GM18907 (cell line): ENCODE measurements around the gene FAM9C.
"Not testable (repeated sequence)": the region's sequence is repeated elsewhere in the genome, so short reads cannot be mapped to it uniquely, and the experiment has no call there.

Source experiments
- ATAC-seq: cut with Tn5 transposase; IDR thresholded peaks from one replicate; pipeline ENCODE4 v1.9.1; 2021; ENCODE audit warnings: mild to moderate bottlenecking, moderate library complexity; ENCODE audit not compliant: unreplicated experiment

FAM9C gene

GRCh38 chrX:13043938-13044337 lies 482 bp downstream of the FAM9C start:
- no peak for ATAC-seq

DNA sequence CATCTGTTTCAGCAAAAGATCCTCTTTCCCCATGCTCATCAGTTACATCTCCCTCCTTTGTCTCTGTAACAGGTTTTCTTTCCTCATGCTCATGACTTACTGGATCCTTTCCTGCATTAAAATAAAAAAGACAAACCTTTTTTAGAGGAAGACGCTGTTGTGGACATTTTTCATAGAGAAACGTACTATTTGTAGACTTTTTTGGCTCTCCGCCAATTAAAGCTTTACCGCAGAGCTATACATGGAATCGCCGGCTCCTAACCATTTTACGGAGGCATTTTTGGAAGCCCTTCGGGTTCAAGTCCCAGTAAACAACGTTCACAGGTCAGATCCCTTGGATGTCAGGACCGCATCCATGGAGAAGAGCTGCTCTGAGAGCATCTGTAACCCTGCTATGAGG lies 1.3 kb downstream of the FAM9C start:
- ATAC-seq = no peak

DNA sequence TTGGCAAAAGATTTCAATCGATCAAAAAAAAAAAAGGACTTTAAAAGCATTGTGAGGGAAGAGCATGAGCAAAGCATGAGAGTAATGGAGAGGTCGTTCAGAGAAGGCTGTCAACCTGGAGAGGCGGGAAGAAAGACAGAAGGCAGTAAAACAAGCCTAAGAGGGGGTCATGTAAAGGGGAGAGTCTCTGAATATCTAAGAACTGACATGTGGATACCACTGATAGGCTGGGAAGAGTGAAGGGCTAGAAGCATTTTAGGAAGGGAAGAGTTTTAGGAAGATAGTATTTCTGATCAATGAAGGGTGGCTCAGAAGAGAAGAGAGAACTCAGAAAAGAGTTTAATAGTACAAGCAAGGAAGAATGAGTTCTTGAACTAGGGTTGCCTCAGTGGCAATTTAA lies 7.5 kb downstream of the FAM9C start:
- no peak for ATAC-seq

DNA sequence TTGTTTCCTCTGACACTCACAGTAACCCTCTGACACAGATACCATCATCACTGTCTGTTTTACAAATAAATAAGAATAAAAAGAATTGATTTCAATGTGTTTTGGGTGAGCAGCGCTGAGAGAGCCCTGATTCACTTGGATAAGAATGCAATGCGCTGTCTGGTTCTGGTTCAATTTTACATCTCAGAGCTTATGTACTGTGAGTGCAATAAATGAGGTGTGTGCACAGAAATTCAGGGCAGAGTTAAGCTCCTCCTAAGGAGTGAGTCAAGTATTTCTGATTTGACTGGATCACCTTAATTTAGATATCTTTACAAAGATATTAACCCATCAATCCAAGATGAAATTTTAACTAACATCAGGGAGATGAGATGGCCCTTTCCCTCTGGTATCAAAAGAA lies 11.2 kb downstream of the FAM9C start:
- no peak for ATAC-seq

DNA sequence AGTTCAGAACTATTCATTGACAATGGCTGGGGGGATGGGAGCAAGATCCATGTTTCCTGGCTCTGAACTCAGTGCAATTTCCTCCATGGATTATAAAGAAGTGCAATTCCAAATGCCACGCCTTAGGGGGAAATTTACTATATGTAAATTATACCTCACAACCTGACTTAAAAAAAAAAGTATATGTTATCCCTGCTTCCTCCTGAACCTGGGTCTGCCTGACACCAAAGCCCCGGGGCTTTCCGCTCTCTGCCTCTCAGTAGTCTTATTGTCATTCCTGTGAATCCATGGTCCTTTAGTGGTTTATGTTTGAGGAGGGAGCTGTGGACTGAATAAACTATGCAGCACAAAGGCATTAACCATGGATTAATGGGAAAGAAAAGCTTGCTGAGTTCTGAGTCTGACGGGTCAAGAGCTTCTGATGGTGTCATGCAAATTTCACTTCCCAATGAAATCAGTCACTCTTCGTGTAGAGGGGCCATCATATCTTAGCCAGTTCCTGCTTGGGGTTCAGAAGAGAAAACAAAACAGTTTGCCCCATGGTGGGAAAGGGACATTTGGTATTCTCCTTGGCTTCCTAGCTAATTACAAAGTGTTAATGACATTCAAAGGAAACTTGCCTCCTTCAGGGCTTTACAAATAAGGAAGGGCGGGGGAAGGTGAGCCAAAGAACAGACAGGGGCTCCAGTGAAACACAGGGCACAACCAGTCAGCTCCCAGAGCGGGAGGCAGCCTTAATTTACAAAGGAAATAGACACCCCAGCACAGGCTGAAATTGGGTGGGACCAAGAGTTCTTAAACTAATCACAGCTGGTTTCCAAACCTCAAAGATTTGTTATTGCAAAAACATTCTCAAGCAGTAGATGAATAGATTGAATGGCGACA lies 14.3 kb downstream of the FAM9C start:
- no peak for ATAC-seq

DNA sequence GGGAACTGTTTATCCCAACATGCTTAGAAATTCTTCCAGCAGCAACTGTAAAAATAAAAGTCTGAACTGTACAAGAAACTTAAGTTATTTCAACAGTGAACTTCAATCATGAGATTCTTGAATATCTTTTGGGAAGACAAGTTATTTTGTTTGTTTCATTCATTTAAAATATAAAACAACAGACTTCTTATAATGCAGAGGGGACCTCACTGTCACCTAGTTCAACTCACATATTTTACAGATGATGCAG lies 14.9 kb downstream of the FAM9C start:
- no peak for ATAC-seq

DNA sequence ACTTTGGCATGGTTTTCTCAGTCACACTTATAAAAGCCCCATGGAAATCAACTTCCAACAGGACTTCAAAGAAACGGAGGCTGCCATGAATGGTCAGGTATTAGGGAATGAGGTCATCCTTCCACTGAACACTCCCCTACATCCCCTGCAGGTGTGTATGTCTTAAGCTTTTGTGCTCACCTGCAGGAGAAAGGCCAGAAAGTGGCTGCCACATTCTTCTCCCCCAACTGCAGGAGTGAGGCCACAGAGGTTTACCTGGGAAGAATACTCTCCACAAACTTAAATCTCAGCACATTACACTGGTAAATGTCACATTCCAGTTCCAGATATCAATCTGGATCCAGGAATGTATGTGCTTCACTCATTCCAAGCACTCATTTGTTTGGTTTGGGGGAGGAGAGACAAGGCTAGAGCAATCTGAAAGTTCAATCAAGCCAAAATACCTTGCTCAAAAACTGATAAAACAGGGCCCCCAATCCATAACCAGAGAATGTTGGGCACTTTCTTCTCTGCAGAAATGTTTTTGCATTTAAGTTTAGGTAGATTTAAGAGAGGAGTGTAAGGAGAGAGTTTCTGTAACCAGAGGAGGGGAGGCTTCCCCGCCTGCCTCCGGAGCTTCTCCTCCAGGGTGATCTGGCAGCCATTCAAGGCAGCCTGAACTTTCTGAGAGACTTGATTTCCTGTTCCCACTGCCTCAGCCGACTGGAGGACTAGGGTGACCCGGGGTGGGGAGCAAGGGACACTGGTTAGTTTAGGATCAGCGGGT lies 15.4 kb downstream of the FAM9C start:
- no peak for ATAC-seq

DNA sequence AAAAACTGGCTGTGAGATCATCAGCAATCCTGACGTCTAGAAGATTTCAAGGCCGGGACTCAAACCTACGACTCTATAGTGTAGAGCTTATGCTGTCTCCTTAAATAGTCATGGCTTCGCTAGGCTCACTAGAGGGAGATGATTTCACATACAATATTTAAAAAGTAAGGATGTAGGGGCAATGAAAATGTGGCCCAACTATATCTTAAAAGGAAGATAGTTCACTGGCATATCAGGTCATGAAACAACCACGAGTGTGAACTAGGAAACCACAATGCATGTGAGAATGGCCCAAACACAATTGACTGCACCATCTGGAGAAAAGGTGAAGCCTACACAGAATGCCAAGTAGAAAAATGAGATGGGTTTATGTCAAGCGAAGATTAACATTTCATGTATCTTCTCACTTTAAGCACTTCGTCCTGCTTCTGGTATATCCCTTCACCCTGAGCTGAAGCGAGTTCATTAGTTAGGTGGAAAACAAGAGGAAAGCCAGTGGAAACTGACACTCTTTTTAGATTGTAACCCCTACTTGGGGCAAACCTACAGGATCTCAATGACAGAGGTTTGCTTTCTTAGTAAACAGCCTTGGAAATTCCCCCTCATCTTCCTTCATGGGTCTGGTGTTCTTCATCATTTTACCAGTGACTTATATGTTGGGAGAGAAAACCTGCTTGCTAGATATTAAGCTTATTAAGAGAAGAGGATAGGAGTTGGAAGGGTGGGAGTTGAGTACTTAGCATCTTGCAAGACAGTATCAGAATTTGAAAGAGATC lies 17.4 kb downstream of the FAM9C start:
- no peak for ATAC-seq

GRCh38 chrX:13024986-13025385 lies 19.4 kb downstream of the FAM9C start:
- no peak for ATAC-seq

DNA sequence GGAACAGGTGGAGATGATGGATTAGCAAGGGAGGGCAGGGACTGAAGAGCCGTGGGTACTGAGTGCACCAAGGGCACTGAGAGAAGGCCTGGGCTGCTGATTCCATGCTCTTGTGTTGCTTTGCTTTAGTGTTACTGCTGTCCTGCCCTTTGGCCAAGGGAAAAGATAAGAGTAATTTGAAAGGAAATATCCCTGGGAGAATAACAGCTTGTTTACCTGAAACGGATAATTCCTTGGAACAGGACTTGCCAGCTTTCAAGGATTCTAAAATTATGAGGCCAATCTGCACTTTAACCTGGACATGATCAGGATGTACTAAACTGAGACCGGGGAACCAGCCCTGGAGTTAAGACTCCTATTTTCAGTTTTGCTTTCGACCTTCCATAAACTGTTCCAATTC lies 20.4 kb downstream of the FAM9C start:
- ATAC-seq = no peak

- ATAC-seq = no peak
Measured at GRCh38 chrX:13023567-13023966, 20.9 kb downstream of the FAM9C start.

- ATAC-seq = peak; percentile 90
Measured at GRCh38 chrX:13022926-13023325, 21.5 kb downstream of the FAM9C start.

DNA sequence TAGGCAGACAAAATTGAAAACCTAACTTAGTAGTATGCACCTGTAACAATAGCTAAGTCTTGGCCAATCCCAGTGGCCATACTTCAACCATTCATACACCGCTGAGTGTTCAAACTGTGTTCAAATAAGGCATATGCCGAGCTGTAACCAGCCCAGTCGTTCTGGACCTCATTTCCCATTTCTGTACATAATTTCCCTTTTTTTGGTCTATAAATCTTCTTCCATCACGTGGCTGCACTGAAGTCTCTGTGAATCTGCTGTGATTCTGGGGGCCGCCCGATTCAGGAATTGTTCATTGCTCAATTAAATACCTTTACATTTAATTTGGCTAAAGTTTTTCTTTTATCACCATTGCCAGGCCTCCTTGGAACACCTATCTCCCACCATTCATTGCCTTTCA lies 27.7 kb downstream of the FAM9C start:
- ATAC-seq = not testable (repeated sequence)

GRCh38 chrX:13015536-13016236 lies 28.7 kb downstream of the FAM9C start:
- ATAC-seq = no peak

GRCh38 chrX:13014111-13015096 lies 30.0 kb downstream of the FAM9C start:
- ATAC-seq = peak; percentile 25

GRCh38 chrX:13013363-13014110 lies 30.9 kb downstream of the FAM9C start:
- peak; percentile 78 for ATAC-seq

DNA sequence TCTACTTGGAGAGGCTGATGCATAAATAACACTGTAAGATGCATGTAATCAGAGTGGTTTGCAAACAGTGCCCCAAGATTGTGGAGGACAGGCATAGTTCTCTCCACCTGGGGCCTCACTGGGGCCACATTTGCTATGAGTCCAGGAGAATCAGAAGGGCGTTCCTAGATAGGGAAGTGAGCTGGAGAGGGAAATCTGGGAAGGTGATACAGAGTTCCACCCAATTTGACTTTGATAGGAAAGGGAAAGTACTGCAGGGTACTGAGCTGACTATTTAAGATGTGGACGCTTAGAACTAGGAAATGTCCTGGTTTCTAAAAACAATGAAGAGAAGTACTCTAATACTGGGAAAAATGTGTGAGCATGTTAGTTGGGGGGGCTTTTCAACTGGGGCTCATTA lies 33.9 kb downstream of the FAM9C start:
- ATAC-seq = no peak

GRCh38 chrX:13009844-13010243 lies 34.6 kb downstream of the FAM9C start:
- ATAC-seq = no peak

- no peak for ATAC-seq
Measured at GRCh38 chrX:13009273-13009672, 35.1 kb downstream of the FAM9C start.
